H1 (cell line): Measurements from ENCODE around the gene POLR2A. TPM values are rescaled to one million over a fixed set of nuclear protein-coding genes. Genes with fewer than 3 reads are reported as not detected.

Source experiments
- CHD7 ChIP-seq: fragments of 300-600 bp; sonication (generic); IDR thresholded peaks from 2 replicates; pipeline ENCODE4 v1.7.1; 2012; ENCODE audit warnings: low read length, moderate library complexity, mild to moderate bottlenecking, inconsistent platforms; ENCODE audit not compliant: insufficient replicate concordance
- CTCF ChIP-seq, 3 experiments: IDR thresholded peaks; 1 replicate in 2 of 3; 2 replicates in 1 of 3; pipeline versions ENCODE4 v1.5.1 to v1.6.1; 2011; ENCODE audit warnings: low read length in 3 of 3, mild to moderate bottlenecking in 3 of 3, inconsistent platforms in 2 of 3, low read depth in 1 of 3, moderate library complexity in 1 of 3; ENCODE audit not compliant: insufficient read depth in 1 of 3; ENCODE audit errors: control extremely low read depth in 1 of 3
- KDM5A ChIP-seq: fragments of 200-600 bp; IDR thresholded peaks from 2 replicates; pipeline ENCODE4 v1.7.1; 2012; ENCODE audit warnings: mild to moderate bottlenecking, low read length, inconsistent platforms, mixed read lengths
- RAD21 ChIP-seq, 2 experiments: IDR thresholded peaks in 1 of 2; conservative IDR thresholded peaks in 1 of 2; 2 replicates each; pipeline ENCODE4 v1.6.1; 2011; ENCODE audit warnings: low read depth in 2 of 2, low read length in 2 of 2, improper control_type of control experiment in 1 of 2, inconsistent platforms in 1 of 2, mild to moderate bottlenecking in 1 of 2, moderate library complexity in 1 of 2
- SIRT6 ChIP-seq: IDR thresholded peaks from one replicate; pipeline ENCODE4 v1.7.1; 2012; ENCODE audit warnings: low read length, inconsistent platforms
- SP1 ChIP-seq: IDR thresholded peaks from 2 replicates; pipeline ENCODE4 v1.6.1; 2011; ENCODE audit warnings: low read depth, low read length
- polyA plus RNA-seq, 7 experiments: library from polyadenylated mRNA; depleted of rRNA in 3 of 7; stranded (reverse) in 5 of 7; unstranded in 2 of 7; fragments of >200 nt in 5 of 7; fragments of 200-250 nt in 2 of 7; gene quantifications; 1 replicate in 5 of 7; 2 replicates in 1 of 7; 4 replicates in 1 of 7; pipeline versions ENCODE4 v1.2.1 to v1.2.3, GENCODE V29; 2011 to 2013; ENCODE audit warnings: missing spikeins in 2 of 7, mixed read lengths in 2 of 7
- total RNA-seq: library from RNA; stranded (reverse); fragmentation: NEBNext Ultra II Directional; extraction: Animal tissue kit (Norgen Biotek cat#: 25700); gene quantifications from 2 replicates; pipeline ENCODE4 v1.2.1, GENCODE V29; 2021

The POLR2A gene
- total and polyA plus RNA-seq, 2 of the 8 experiments (the other 6 are each of a cell fraction or from before 2014, with no cell fraction given), result 26.8 to 150 TPM

GRCh38 chr17:7544911-7545310 lies 60.7 kb downstream of the POLR2A start (continued):
- TF ChIP-seq CTCF (IDR thresholded peaks at IDR 0.05; ENCODE audit: control extremely low read depth in 1 of 3, insufficient read depth in 1 of 3, low read depth in 1 of 3, low read length in 3 of 3) (no peak), CHD7 (no peak), SP1 (no peak), RAD21 (IDR thresholded peaks at IDR 0.05 in 1 of 2, conservative IDR thresholded peaks at IDR 0.05 in 1 of 2; ENCODE audit: low read depth in 2 of 2, low read length in 2 of 2) (no peak), KDM5A (no peak), SIRT6 (no peak)
